Ishikawa (cell line): ENCODE data around the gene CTNNA1.

ENCODE experiments used
- CEBPB ChIP-seq: IDR thresholded peaks from 2 replicates; pipeline ENCODE4 v1.6.1; 2012
- CREB1 ChIP-seq: IDR thresholded peaks from 2 replicates; pipeline ENCODE4 v1.6.1; 2012; ENCODE audit warnings: low read depth
- EGR1 ChIP-seq: IDR thresholded peaks from 2 replicates; pipeline ENCODE4 v1.6.1; 2012
- EP300 ChIP-seq: IDR thresholded peaks from 2 replicates; pipeline ENCODE4 v1.6.1; 2012; ENCODE audit warnings: borderline replicate concordance
- FOXM1 ChIP-seq: IDR thresholded peaks from 2 replicates; pipeline ENCODE4 v1.6.1; 2012; ENCODE audit warnings: low read depth, borderline replicate concordance
- MAX ChIP-seq: IDR thresholded peaks from 2 replicates; pipeline ENCODE4 v1.6.1; 2012
- NFIC ChIP-seq: IDR thresholded peaks from 2 replicates; pipeline ENCODE4 v1.6.1; 2012
- RAD21 ChIP-seq: IDR thresholded peaks from 2 replicates; pipeline ENCODE4 v1.6.1; 2012; ENCODE audit warnings: low read depth
- REST ChIP-seq: IDR thresholded peaks from 2 replicates; pipeline ENCODE4 v1.6.1; 2012; ENCODE audit warnings: low read depth, mild to moderate bottlenecking
- TAF1 ChIP-seq: IDR thresholded peaks from 2 replicates; pipeline ENCODE4 v1.6.1; 2012; ENCODE audit warnings: low read depth, mild to moderate bottlenecking
- TCF12 ChIP-seq: IDR thresholded peaks from 2 replicates; pipeline ENCODE4 v1.6.1; 2012; ENCODE audit warnings: low read depth
- TEAD4 ChIP-seq: IDR thresholded peaks from 2 replicates; pipeline ENCODE4 v1.6.1; 2012
- USF1 ChIP-seq: IDR thresholded peaks from 2 replicates; pipeline ENCODE4 v1.6.1; 2012
- YY1 ChIP-seq: IDR thresholded peaks from 2 replicates; pipeline ENCODE4 v1.6.1; 2012; ENCODE audit warnings: low read depth
- ZBTB7A ChIP-seq: IDR thresholded peaks from 2 replicates; pipeline ENCODE4 v1.6.1; 2012; ENCODE audit warnings: low read depth

Gene CTNNA1

GRCh38 chr5:138936968-138937345 is 183.7 kb downstream of the CTNNA1 start:
- TF ChIP-seq CREB1 (no peak), ZBTB7A (no peak), TCF12 (no peak), RAD21 (no peak), REST (no peak), TEAD4 (no peak), CEBPB (no peak), USF1 (no peak), EGR1 (no peak), MAX (no peak), NFIC (no peak), TAF1 (no peak), YY1 (no peak), FOXM1 (no peak), EP300 (no peak)

- TF ChIP-seq RAD21 (no peak), CREB1 (no peak), TEAD4 (no peak), CEBPB (no peak), USF1 (no peak), YY1 (no peak), MAX (no peak), NFIC (no peak)
Measured at GRCh38 chr5:138937392-138938387, 184.5 kb downstream of the CTNNA1 start.

GRCh38 chr5:138938526-138938925 is 185.3 kb downstream of the CTNNA1 start:
- TF ChIP-seq CEBPB (no peak), FOXM1 (no peak), REST (no peak), EP300 (no peak), EGR1 (no peak)

- TF ChIP-seq REST: no peak
- no peak for TF ChIP-seq RAD21
- no peak for TF ChIP-seq NFIC
- no peak for TF ChIP-seq CEBPB
- TF ChIP-seq EP300: no peak
- TF ChIP-seq CREB1: no peak
- no peak for TF ChIP-seq MAX
- no peak for TF ChIP-seq EGR1
- no peak for TF ChIP-seq ZBTB7A
- no peak for TF ChIP-seq TAF1
- no peak for TF ChIP-seq USF1
- TF ChIP-seq TEAD4: no peak
- TF ChIP-seq TCF12: no peak
- no peak for TF ChIP-seq YY1
Measured at GRCh38 chr5:138942066-138942465, 188.8 kb downstream of the CTNNA1 start.
